Activated naive CD4-positive, alpha-beta T cell treated with anti-CD3 and anti-CD28 coated beads, Interleukin-2, amount 50 U/mL, for 72 hours (primary cell): ENCODE results near the gene SPINK1. TPM values are rescaled to one million over a fixed set of nuclear protein-coding genes. Genes with fewer than 3 reads are reported as not detected.
"Not testable (repeated sequence)": the region's sequence is repeated elsewhere in the genome, so short reads cannot be mapped to it uniquely, and the experiment has no call there.

Source experiments
- ATAC-seq, 2 donors: fragments of 150-1000 bp; cut with Tn5 transposase; 2 replicates each; pipeline ENCODE4 v1.10.0; 2021; ENCODE audit warnings: mild to moderate bottlenecking in 2 of 2, moderate library complexity in 2 of 2
- DNase-seq, 2 donors: peaks; one replicate each; pipeline ENCODE4 v3.0.0; 2021 to 2022; ENCODE audit warnings: low spot score in 2 of 2
- H3K27ac Mint-ChIP-seq, 2 donors: one replicate each; pipeline ENCODE4 v1.8.0; 2022; ENCODE audit warnings: mild to moderate bottlenecking in 2 of 2, mixed read lengths in 2 of 2
- H3K36me3 Mint-ChIP-seq, 2 donors: one replicate each; pipeline ENCODE4 v1.8.0; 2022; ENCODE audit warnings: mixed read lengths in 2 of 2
- H3K9me3 Mint-ChIP-seq, 2 donors: one replicate each; pipeline ENCODE4 v1.8.0; 2022; ENCODE audit warnings: mixed read lengths in 2 of 2
- total RNA-seq, 2 donors: library from RNA; stranded (reverse); gene quantifications; one replicate each; pipeline ENCODE4 v1.2.3, GENCODE V29; 2022

The SPINK1 gene
- total RNA-seq, 2 donors from 2014 or later: not detected

DNA sequence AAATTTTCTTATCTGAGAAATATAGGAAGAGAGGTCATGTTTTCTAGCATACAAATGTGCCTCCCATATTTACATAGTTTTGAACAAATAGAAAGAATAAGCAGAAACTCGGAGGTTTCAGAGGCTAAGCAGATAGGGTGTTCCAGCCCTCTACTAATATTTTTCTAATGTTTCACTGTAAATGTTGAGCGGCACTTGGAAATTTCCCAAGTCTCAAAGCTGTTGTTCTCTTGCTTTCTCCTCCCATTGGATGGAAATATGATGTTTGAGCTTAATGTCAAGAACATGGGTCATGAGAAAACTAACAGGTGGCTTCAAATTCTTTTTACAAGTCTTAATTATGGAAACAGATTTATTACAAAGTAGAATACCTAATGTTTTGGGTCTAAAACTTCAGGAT is 5.1 kb downstream of the SPINK1 start:
- no peaks in the 10 kb centered on the region for H3K9me3 Mint-ChIP-seq
- ATAC-seq (no peak), DNase-seq (no peak)
- no peaks in the 10 kb centered on the region for H3K36me3 Mint-ChIP-seq
- H3K27ac Mint-ChIP-seq: no peak overlapping the region

DNA sequence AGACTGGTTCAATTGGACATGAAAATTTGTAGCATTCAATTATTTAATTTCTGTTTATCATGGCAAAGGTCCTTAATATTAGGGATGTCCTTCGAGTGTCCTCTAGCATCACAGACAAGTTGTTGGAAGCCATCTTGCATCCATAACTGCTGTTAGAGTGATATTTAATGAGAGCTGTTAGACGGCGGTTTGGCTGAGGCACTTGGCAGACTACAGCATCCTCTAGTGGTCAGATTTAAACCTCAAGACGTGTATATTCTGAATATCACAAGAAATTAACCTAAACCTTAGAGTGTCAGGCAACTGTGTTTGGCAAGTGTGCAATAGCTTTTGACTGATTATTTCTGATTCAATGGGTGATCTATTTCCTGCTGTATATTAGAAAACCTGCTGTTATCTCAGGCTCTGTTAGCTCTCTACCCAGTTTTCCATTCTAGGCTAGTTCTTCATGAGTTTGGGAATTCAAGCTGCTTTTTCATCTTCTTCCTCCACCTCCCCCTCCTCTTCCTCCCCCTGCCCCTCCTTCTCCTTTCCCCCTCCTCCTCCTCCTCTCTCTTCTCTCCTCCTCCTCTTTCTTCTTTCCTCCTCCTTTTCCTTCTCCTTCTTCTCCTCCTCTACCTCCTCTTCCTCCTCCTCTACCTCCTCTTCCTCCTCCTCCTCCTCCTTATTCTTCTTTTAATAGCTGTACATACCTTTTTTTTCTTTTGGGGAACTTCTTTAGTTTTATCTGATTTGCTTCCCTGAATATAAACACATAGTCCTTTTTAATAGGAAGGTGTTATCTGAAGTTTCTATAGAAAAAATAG is 8.6 kb downstream of the SPINK1 start:
- H3K9me3 Mint-ChIP-seq: no peaks in the 10 kb centered on the region
- H3K27ac Mint-ChIP-seq: no peak overlapping the region
- DNase-seq (peak in 1 of 2 donors; percentile 6), ATAC-seq (peak; percentile 52 to 80)
- H3K36me3 Mint-ChIP-seq: no peaks in the 10 kb centered on the region

DNA sequence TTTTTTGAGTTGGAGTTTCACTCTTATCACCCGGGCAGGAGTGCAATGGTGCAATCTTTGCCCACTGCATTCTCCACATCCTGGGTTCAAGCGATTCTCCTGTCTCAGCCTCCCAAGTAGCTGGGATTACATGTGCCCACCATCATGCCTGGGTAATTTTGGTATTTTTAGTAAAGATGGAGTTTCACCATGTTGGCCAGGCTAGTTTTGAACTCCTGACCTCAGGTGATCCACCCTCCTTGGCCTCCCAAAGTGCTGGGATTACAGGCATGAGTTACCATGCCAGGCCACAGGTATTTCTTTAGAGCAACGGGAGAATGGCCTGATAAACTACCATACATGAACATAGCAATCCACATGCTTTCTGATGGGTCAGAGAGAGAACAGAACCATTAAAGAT is 9.2 kb downstream of the SPINK1 start:
- DNase-seq, H3K9me3 Mint-ChIP-seq, ATAC-seq, H3K36me3 Mint-ChIP-seq, H3K27ac Mint-ChIP-seq: not testable (repeated sequence)

DNA sequence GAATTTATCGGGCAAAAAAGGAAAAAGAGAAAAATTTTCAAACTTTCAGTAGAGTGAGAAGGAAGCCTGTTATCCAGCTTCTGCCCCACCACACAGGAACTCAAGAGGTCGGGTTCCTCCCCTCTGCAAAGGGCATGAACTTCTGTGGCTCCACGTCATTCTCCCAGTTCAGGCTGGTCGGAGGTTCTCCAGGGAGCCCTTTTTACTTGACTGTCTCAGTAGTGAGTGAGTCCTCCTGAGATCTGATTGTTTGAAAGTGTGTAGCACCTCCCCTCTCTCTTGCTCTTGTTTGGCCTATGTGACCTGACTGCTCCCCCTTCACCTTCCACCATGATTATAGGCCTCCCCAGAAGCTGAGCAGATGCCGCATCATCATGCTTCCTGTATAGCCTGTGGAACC is 9.7 kb downstream of the SPINK1 start:
- H3K27ac Mint-ChIP-seq: no peak overlapping the region
- DNase-seq: no peak
- no peaks in the 10 kb centered on the region for H3K36me3 Mint-ChIP-seq
- peaks cover 0 to 3% of the 10 kb centered on the region in 2 donors for H3K9me3 Mint-ChIP-seq
- ATAC-seq: no peak

DNA sequence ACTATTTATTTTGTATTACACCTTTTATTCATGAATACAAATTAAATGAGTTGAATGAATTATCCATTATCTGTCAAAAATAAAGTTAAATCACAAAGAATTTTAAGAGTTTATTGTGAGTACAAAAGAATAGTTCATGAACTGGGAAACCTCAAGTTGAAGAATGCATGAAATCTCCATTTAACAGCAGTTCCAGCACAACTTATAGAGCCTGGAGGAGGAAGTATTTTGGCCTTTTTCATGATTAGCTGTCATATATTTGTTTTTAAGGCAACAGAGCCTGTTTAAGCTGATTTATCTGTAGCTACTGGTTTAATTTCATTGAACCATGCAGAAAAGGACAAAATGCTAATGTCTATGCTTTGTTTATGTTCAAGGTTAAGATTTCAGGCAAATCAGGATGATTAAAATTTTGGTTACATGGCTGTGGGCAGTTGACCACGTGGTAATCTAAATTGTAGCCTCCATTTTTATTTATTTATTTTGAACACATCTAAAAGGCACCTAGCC is 12.2 kb downstream of the SPINK1 start:
- DNase-seq: no peak
- Mint-ChIP-seq H3K36me3 (no peaks in the 10 kb centered on the region), H3K27ac (no peak overlapping the region), H3K9me3 (peaks cover 0 to 3% of the 10 kb centered on the region in 2 donors)
- ATAC-seq: no peak

DNA sequence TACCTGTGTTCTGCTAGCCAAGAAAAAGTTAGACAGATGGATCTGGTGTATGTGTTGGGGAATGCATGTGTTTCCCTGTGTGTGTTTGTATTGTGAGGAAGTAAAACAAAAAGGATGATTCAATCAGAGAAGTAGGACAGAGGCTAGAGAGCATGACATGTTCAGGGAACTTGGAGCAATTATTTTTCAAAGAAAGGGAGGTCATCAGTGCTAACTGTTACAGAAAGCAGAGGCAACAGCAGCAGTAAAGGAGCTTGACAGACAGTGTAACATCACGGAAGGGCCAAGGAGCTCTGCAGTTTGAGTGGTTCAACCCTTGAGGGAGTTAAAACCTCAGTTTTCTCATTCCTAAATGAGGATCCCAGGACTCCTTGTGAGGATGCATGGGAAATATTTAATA is 13.2 kb downstream of the SPINK1 start:
- ATAC-seq: no peak
- H3K27ac Mint-ChIP-seq: no peak overlapping the region
- peaks cover 0 to 3% of the 10 kb centered on the region in 2 donors for H3K9me3 Mint-ChIP-seq
- H3K36me3 Mint-ChIP-seq: no peaks in the 10 kb centered on the region
- DNase-seq: no peak

DNA sequence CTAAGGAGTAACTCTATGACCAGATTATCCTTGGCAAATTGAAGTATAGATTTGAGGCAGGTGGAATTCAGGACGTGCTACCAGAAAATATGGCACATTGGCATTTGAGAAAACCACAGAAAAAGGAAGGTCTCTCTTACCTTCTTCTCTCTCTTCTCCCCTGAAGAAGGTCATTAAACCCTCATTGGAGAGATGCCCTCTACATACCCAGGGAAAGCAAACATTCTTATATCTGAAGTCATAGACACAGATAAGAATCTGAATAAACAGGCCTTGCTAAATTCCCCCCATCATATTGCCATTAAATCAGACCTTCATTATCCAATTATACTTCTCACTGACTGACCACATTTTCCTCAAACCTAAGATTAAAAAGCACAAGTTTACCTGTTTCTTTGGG is 17.8 kb downstream of the SPINK1 start:
- no peaks in the 10 kb centered on the region for H3K36me3 Mint-ChIP-seq
- no peak for ATAC-seq
- no peak overlapping the region for H3K27ac Mint-ChIP-seq
- no peak for DNase-seq
- H3K9me3 Mint-ChIP-seq: peaks cover 0 to 3% of the 10 kb centered on the region in 2 donors

DNA sequence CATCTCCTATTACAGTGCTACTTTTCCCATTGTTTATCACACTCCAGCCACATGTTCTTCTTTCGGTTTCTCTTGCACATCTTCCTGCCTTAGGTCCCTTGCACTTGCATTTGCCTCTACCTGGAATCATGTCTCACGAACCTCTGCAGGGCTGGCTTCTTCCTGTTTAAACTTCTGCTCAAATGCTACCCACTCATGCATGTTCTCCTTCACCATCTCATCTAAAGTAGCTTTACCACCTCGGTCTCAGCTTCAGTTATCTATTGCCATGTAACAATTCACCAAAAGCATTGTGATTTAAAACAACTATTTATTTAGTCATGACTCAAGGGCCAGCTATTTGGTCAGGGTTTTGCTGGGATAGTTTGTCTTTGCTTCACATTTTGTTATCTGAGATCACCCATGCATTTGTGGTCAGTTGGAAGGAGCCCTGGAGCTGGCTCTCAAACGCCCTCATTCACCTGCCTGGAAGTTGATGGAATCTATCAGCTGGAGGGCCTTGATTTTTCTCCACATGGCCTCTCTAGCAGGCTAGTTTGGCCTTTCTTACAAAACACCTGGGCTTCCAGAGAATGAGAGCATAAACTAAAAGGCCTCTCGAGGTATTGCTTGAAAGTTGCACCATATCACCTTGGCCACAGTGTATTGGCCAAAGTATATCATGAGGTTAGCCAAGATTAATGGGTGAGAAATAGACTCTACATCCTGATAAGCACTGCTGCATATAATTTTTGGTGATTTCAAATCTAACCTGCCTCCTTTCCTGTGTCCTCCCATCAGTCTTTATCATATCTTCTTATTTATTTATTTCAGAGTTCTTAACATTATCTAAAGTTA is 21.4 kb downstream of the SPINK1 start:
- ATAC-seq (no peak), DNase-seq (no peak)
- no peaks in the 10 kb centered on the region for H3K9me3 Mint-ChIP-seq
- H3K27ac Mint-ChIP-seq: no peak overlapping the region
- H3K36me3 Mint-ChIP-seq: no peaks in the 10 kb centered on the region

DNA sequence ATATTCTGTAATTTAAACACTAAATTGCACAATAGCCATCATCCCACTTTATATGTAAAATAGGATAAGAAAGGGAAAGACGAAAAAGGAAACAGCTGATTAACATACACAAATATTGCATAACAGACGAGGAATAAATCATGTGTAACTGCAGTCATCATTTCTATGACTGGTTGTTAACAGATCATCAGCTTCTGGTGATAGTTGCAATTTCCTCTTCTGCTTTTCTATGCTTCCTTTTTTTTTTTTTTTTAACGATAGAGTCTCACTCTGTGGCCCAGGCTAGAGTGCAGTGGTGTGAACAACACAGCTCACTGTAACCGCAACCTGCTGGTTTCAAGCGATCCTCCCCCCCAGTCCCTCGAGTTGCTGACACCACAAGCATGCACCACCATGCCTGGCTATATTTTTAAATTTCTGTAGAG is 26.4 kb downstream of the SPINK1 start:
- DNase-seq (no peak), ATAC-seq (peak in 1 of 2 donors; percentile 41)
- H3K27ac Mint-ChIP-seq: no peak overlapping the region
- no peaks in the 10 kb centered on the region for H3K9me3 Mint-ChIP-seq
- no peaks in the 10 kb centered on the region for H3K36me3 Mint-ChIP-seq

DNA sequence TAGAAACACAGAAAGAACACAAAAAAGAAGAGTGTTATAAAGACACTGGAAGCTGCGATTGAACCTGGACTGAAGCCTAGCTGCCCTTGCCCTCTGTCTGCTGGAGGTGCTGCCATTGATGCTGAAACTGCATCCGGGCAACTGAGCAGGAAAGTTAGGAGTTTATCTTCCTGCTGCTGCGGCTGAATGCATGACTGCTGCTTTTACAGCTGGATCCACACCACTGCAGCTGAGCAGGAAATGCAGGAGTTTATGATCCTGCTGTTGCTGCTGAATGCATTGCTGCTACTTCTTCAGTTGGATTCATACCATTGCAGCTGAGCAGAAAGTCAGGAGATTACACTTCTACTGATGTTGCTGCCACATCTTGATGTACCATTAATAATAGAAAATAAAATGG is 27.1 kb downstream of the SPINK1 start:
- no peaks in the 10 kb centered on the region for H3K36me3 Mint-ChIP-seq
- DNase-seq (no peak), ATAC-seq (no peak)
- H3K9me3 Mint-ChIP-seq: no peaks in the 10 kb centered on the region
- H3K27ac Mint-ChIP-seq: no peak overlapping the region

DNA sequence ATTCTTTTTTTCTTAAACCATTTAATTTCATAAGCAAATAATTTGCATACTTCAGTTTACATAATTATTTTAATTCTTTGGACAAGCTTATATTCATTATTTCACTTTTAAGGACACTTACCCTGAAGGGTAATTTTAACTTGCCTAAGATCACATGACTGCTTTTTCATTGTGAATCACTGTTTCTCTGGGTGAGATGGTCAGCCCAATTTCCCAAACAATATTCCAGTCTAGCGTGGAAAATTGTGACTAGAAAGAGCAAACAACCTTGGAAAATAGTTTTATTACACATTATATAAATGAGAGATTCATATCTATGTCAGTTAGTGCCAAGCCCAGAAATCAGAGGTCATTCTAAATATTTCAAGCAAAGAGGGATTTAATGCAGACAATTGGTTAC is 27.5 kb downstream of the SPINK1 start:
- Mint-ChIP-seq H3K9me3 (no peaks in the 10 kb centered on the region), H3K27ac (no peak overlapping the region), H3K36me3 (no peaks in the 10 kb centered on the region)
- ATAC-seq (no peak), DNase-seq (no peak)

DNA sequence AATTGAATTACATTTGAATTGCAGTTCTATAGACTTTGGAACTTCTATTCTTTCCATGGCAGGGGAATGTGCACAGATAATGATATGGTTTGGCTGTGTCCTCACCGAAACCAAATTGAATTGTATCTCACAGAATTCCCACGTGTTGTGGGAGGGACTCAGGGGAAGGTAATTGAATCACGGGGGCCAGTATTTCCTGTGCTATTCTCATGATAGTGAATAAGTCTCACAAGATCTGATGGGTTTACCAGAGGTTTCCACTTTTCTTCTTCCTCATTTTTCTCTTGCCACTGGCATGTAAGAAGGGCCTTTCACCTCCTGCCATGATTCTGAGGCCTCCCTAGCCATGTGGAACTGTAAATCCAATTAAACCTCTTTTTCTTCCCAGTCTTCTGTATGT is 28.3 kb downstream of the SPINK1 start:
- DNase-seq, H3K27ac Mint-ChIP-seq, H3K36me3 Mint-ChIP-seq, ATAC-seq, H3K9me3 Mint-ChIP-seq: not testable (repeated sequence)

DNA sequence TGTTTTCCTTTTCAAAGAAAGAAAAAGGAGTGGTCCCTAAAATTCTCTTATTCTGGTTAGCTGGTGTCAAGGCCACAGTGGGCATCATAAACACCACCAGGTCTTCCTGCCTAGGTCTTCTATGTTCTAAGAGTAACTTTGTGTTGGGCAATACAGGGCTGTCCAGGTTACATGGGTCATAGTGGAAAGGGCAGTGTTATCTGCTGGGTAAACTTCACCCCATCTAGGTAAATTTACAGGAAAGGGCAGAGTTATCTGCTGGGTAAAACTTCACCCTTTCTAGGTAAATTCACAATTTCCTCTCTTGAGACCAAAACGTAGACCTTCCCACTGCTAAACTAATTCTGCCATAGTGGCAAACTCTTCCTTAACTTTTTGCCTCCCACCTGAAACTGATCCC is 30.0 kb downstream of the SPINK1 start:
- ATAC-seq: no peak
- no peak for DNase-seq

DNA sequence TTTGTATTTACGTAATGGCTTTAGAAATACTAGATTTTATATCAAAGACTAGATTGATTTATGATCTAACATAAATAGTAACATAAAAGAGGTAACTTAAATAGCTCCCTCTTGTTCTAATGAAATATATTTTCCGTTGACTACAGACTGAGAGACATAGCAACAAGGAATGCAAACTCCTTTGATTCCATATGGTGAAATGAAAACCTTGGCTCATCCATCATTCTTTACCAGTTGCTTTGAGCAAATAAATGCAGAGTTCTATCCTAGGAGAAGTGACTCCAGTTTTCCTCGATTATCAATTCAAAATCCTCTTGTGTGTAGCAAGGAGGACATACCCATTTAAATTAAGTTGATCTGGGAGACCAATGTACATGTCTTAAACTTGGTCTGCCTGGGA is 31.0 kb downstream of the SPINK1 start:
- DNase-seq (no peak), ATAC-seq (no peak)
- Mint-ChIP-seq H3K36me3 (no peaks in the 10 kb centered on the region), H3K27ac (no peak overlapping the region), H3K9me3 (no peaks in the 10 kb centered on the region)

More for the DNA sequence above, 30.0 kb downstream of the SPINK1 start:
- no peaks in the 10 kb centered on the region for H3K9me3 Mint-ChIP-seq
- H3K27ac Mint-ChIP-seq: no peak overlapping the region
- H3K36me3 Mint-ChIP-seq: no peaks in the 10 kb centered on the region

DNA sequence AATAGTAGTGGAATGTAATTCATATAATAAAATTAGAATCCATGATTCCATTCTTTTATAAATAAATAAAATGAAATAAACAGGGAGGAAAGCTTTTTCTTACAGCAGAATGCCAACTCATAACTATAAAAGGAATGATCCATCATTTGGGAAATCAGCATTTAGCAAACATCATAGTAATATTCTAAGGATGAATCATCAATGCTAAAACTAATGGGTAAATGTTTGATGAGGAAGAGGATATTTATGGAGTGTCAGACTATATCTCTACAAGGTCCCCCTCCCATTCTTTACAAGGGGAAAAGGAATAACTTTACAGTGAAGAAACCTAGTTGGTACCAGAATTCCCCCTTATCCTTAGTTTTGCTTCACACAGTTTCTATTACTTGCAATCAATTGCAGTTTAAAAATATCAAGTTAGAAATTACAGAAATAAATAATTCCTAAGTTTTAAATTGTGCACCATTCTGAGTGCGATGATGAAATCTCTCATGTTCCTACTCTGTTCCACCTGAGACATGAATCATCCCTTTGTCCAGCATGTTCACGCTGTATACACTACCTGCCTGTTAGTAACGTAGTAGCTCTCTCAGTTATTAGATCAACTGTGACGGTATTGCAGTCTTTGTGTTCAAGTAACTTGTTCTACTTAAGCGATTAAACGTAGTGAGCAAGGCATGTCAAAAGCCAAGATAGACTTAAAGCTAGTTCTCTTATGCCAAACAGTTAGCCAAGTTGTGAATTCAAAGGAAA is 34.7 kb downstream of the SPINK1 start:
- Mint-ChIP-seq H3K36me3 (no peaks in the 10 kb centered on the region), H3K27ac (no peak overlapping the region), H3K9me3 (no peaks in the 10 kb centered on the region)
- DNase-seq (no peak), ATAC-seq (no peak)

DNA sequence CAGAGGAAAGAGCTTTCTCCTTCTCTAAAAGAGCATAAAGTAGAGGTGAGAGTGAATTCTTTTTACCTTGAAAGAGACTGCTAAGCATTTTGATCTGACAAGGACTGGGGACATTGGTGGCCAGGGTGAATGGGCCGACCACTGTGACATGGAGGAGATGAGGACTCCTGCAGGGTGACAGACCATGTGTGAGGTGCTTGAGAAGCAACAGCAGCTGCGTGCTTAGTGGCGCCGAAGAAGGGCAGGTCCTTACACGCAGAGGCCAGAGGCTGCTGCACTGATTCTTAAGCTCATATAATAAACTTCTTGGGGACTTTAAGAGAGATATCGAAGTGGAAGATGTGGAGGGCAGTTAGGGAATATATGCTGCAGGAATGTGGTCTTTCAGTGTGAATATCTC is 40.3 kb downstream of the SPINK1 start:
- no peaks in the 10 kb centered on the region for H3K9me3 Mint-ChIP-seq
- no peak for ATAC-seq
- no peaks in the 10 kb centered on the region for H3K36me3 Mint-ChIP-seq
- no peak for DNase-seq
- no peak overlapping the region for H3K27ac Mint-ChIP-seq

DNA sequence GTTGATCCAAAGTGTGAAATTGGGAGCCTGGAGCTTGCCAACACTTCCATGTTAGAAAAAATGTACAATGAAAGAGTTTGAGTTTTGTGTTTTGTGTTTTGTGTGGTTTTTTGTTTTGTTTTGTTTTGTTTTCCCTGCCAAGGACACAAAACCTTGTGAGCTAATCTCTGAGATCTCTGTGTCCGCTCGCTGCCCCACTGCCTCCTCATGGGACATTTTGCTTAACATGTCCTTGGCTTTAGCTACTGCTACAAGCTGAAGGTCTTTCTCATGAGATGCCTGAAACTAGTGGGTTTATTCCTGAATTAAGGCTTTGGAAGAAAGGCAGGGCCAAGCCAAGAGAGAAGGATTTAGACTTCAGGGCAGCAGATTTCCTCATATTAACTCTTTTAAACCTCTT is 41.7 kb downstream of the SPINK1 start:
- H3K36me3 Mint-ChIP-seq: no peaks in the 10 kb centered on the region
- no peak for ATAC-seq

More for the DNA sequence above, 41.7 kb downstream of the SPINK1 start:
- Mint-ChIP-seq H3K9me3 (no peaks in the 10 kb centered on the region), H3K27ac (no peak overlapping the region)
- no peak for DNase-seq
